Gastroesophageal sphincter (tissue), 3 donors: Measurements from ENCODE around the gene PDGFB.

Source experiments
- CTCF ChIP-seq, 4 experiments: fragments of 200-600 bp in 2 of 4; fragments of 450-650 bp in 2 of 4; sonication (generic) in 1 of 4; IDR thresholded peaks; one replicate each; pipeline ENCODE4 v1.5.1; 2017 to 2019; ENCODE audit warnings: antibody characterized with exemption in 4 of 4, mild to moderate bottlenecking in 2 of 4, moderate library complexity in 2 of 4
- POLR2A ChIP-seq, 2 donors: fragments of 450-650 bp; IDR thresholded peaks; one replicate each; pipeline ENCODE4 v1.6.1; 2017; ENCODE audit warnings: antibody characterized with exemption in 2 of 2, mild to moderate bottlenecking in 2 of 2, moderate library complexity in 1 of 2
- POLR2AphosphoS5 ChIP-seq: sonication (generic); formaldehyde crosslinking; IDR thresholded peaks from one replicate; pipeline ENCODE4 v1.6.1; 2017; ENCODE audit warnings: antibody characterized with exemption

- TF ChIP-seq CTCF (IDR thresholded peaks at IDR 0.05) (no peak), POLR2A (IDR thresholded peaks at IDR 0.05) (no peak), POLR2AphosphoS5 (no peak)
These were observed 36.3 kb upstream of the PDGFB start for GRCh38 chr22:39281126-39281525.
